ENCODE results near the gene LZTS3. TPM values are rescaled to one million over a fixed set of nuclear protein-coding genes. Genes with fewer than 3 reads are reported as not detected.
A peak's percentile ranks its signal among the peaks of the same experiment; 100 is the strongest.

The LZTS3 gene
- total RNA-seq, 1 experiment from 2014 or later = 4.5 TPM

GRCh38 chr20:3161316-3162079, 11.9 kb downstream of the LZTS3 start:
- intact Hi-C loops (cut with micrococcal nuclease; ENCODE audit: unreplicated experiment) = no loop called here
- DNase-seq = no peak
- TF ChIP-seq, protein P1, sequence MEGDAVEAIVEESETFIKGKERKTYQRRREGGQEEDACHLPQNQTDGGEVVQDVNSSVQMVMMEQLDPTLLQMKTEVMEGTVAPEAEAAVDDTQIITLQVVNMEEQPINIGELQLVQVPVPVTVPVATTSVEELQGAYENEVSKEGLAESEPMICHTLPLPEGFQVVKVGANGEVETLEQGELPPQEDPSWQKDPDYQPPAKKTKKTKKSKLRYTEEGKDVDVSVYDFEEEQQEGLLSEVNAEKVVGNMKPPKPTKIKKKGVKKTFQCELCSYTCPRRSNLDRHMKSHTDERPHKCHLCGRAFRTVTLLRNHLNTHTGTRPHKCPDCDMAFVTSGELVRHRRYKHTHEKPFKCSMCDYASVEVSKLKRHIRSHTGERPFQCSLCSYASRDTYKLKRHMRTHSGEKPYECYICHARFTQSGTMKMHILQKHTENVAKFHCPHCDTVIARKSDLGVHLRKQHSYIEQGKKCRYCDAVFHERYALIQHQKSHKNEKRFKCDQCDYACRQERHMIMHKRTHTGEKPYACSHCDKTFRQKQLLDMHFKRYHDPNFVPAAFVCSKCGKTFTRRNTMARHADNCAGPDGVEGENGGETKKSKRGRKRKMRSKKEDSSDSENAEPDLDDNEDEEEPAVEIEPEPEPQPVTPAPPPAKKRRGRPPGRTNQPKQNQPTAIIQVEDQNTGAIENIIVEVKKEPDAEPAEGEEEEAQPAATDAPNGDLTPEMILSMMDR (IDR thresholded peaks at IDR 0.05; ENCODE audit: insufficient read depth in 1 of 2, low read depth in 1 of 2, low read length in 1 of 2, severe bottlenecking in 1 of 2, unreplicated experiment in 1 of 2) = no peak
- ChIA-PET CTCF (no interaction called here), POLR2A (no interaction called here)
- H3K27ac Mint-ChIP-seq (ENCODE audit: unreplicated experiment) = no peak overlapping the region
- peaks cover 16% of the 10 kb centered on the region for H3K4me1 Mint-ChIP-seq (ENCODE audit: low read depth, unreplicated experiment)
- no peaks in the 10 kb centered on the region for H3K27me3 Mint-ChIP-seq (ENCODE audit: insufficient read depth, unreplicated experiment)
- Histone ChIP-seq H3K4me3 (ENCODE audit: low read depth, low read length) (no peak overlapping the region), H3K9me3 (no peaks in the 10 kb centered on the region), H3K27me3 (replicated peaks; ENCODE audit: control insufficient read depth, insufficient read depth, low read length) (no peaks in the 10 kb centered on the region), H3K36me3 (ENCODE audit: control insufficient read depth, insufficient read depth, low read length) (no peaks in the 10 kb centered on the region; the same call in 1 of the 2 replicates), H3K4me1 (peaks cover 8% of the 10 kb centered on the region; the same call in 1 of the 2 replicates)
- no peaks in the 10 kb centered on the region for H3K9me3 Mint-ChIP-seq (ENCODE audit: unreplicated experiment)
- BruUV-seq (replicated peaks) = no TSS peak
- peaks cover 8% of the 10 kb centered on the region for H3K36me3 Mint-ChIP-seq (ENCODE audit: insufficient read depth, unreplicated experiment)
- H3K4me3 Mint-ChIP-seq (ENCODE audit: unreplicated experiment) = no peak overlapping the region

- H3K9me3 Mint-ChIP-seq (ENCODE audit: unreplicated experiment) = no peaks in the 10 kb centered on the region
- intact Hi-C loops (cut with micrococcal nuclease; ENCODE audit: unreplicated experiment) = no loop called here
- TF ChIP-seq, protein P1 (IDR thresholded peaks at IDR 0.05; ENCODE audit: insufficient read depth in 1 of 2, low read depth in 1 of 2, low read length in 1 of 2, severe bottlenecking in 1 of 2, unreplicated experiment in 1 of 2) = no peak
- no peak overlapping the region for H3K27ac Mint-ChIP-seq (ENCODE audit: unreplicated experiment)
- ChIA-PET POLR2A (interaction anchor here (0.5 to 1.4 kb wide), 3 partner anchors 15 to 496 kb away, joined by 3 to 7 read pairs (median 3); no protein-coding TSS in a partner anchor), CTCF (interaction anchor here (0.6 to 1.0 kb wide), 2 partner anchors 12 to 64 kb away, joined by 3 to 5 read pairs; no protein-coding TSS in a partner anchor)
- no peaks in the 10 kb centered on the region for H3K27me3 Mint-ChIP-seq (ENCODE audit: insufficient read depth, unreplicated experiment)
- H3K4me1 Mint-ChIP-seq (ENCODE audit: low read depth, unreplicated experiment) = peaks cover 16% of the 10 kb centered on the region
- DNase-seq = no peak
- Histone ChIP-seq H3K4me1 (peaks cover 8% of the 10 kb centered on the region; the same call in 1 of the 2 replicates), H3K4me3 (ENCODE audit: low read depth, low read length) (peak overlapping the region; percentile 97), H3K27me3 (replicated peaks; ENCODE audit: control insufficient read depth, insufficient read depth, low read length) (no peaks in the 10 kb centered on the region), H3K36me3 (ENCODE audit: control insufficient read depth, insufficient read depth, low read length) (no peaks in the 10 kb centered on the region; the same call in 1 of the 2 replicates), H3K9me3 (no peaks in the 10 kb centered on the region)
- peaks cover 12% of the 10 kb centered on the region for H3K36me3 Mint-ChIP-seq (ENCODE audit: insufficient read depth, unreplicated experiment)
- no TSS peak for BruUV-seq (replicated peaks)
- H3K4me3 Mint-ChIP-seq (ENCODE audit: unreplicated experiment) = peak overlapping the region; percentile 89
Observed at GRCh38 chr20:3160418-3160817, 12.9 kb downstream of the LZTS3 start.

GRCh38 chr20:3158968-3159431, 14.3 kb downstream of the LZTS3 start:
- ChIA-PET CTCF (interaction anchor here (0.7 to 0.8 kb wide), 2 partner anchors 15 to 114 kb away, joined by 3 read pairs; partner anchors contain the start of gene LZTS3), POLR2A (interaction anchor here (0.6 to 1.4 kb wide), 3 partner anchors 9 to 158 kb away, joined by 3 to 7 read pairs (median 4); no protein-coding TSS in a partner anchor)
- TF ChIP-seq, protein P1 (IDR thresholded peaks at IDR 0.05; ENCODE audit: insufficient read depth in 1 of 2, low read depth in 1 of 2, low read length in 1 of 2, severe bottlenecking in 1 of 2, unreplicated experiment in 1 of 2) = no peak
- H3K4me1 Mint-ChIP-seq (ENCODE audit: low read depth, unreplicated experiment) = peaks cover 16% of the 10 kb centered on the region
- H3K27ac Mint-ChIP-seq (ENCODE audit: unreplicated experiment) = peak overlapping the region; percentile 94
- intact Hi-C loops (cut with micrococcal nuclease; ENCODE audit: unreplicated experiment) = no loop called here
- no peak for DNase-seq
- H3K4me3 ChIP-seq (ENCODE audit: low read depth, low read length) = peak overlapping the region; percentile 97
- no peaks in the 10 kb centered on the region for H3K27me3 Mint-ChIP-seq (ENCODE audit: insufficient read depth, unreplicated experiment)
- no TSS peak for BruUV-seq (replicated peaks)
- H3K9me3 ChIP-seq = no peaks in the 10 kb centered on the region
- H3K27me3 ChIP-seq (replicated peaks; ENCODE audit: control insufficient read depth, insufficient read depth, low read length) = no peaks in the 10 kb centered on the region
- H3K36me3 Mint-ChIP-seq (ENCODE audit: insufficient read depth, unreplicated experiment) = peaks cover 24% of the 10 kb centered on the region
- H3K36me3 ChIP-seq (ENCODE audit: control insufficient read depth, insufficient read depth, low read length) = no peaks in the 10 kb centered on the region; the same call in 1 of the 2 replicates
- H3K4me3 Mint-ChIP-seq (ENCODE audit: unreplicated experiment) = peak overlapping the region; percentile 89
- peaks cover 8% of the 10 kb centered on the region; the same call in 1 of the 2 replicates for H3K4me1 ChIP-seq
- H3K9me3 Mint-ChIP-seq (ENCODE audit: unreplicated experiment) = no peaks in the 10 kb centered on the region
